Lower leg skin (tissue), 4 donors: ENCODE results near the gene PTGFRN. TPM values are rescaled to one million over a fixed set of nuclear protein-coding genes. Genes with fewer than 3 reads are reported as not detected.

ENCODE experiments used
- DNase-seq, 2 donors: peaks; one replicate each; pipeline ENCODE4 v3.0.0-alpha.2; 2019; ENCODE audit warnings: low spot score in 2 of 2
- H3K4me3 ChIP-seq: fragments of 200-600 bp; sonication (generic); 2 replicates; pipeline ENCODE4 v1.5.1; 2017; ENCODE audit warnings: mild to moderate bottlenecking, low read depth; ENCODE audit not compliant: poor library complexity, severe bottlenecking
- CTCF ChIP-seq, 3 donors: fragments of 450-650 bp; IDR thresholded peaks; one replicate each; pipeline ENCODE4 v1.5.1; 2016; ENCODE audit warnings: antibody characterized with exemption in 3 of 3, mild to moderate bottlenecking in 3 of 3, moderate library complexity in 2 of 3
- POLR2A ChIP-seq, 2 donors: fragments of 450-650 bp; IDR thresholded peaks; one replicate each; pipeline ENCODE4 v1.6.1; 2016 to 2017; ENCODE audit warnings: antibody characterized with exemption in 2 of 2, mild to moderate bottlenecking in 1 of 2, moderate library complexity in 1 of 2
- WGBS, 2 donors: methylation state at CpG; one replicate each; pipeline ENCODE4 v1.1.5; 2018; 5-methylcytosine and 5-hydroxymethylcytosine counted together
- intact Hi-C: fragments of 100-400 bp; cut with DNase I; formaldehyde crosslinking; loops from one replicate; pipeline ENCODE4 v1.15.0; 2023; ENCODE audit warnings: low total_unique reads
- total RNA-seq, 4 donors: library from RNA; depleted of rRNA; stranded (reverse); fragments of >200 nt; gene quantifications; one replicate each; pipeline ENCODE4 v1.1.0, GENCODE V29; 2016

PTGFRN gene
- total RNA-seq, 4 donors from 2014 or later = 58.0 to 92.4 (median 84.5) TPM

- WGBS, 2 donors = 88 to 92% methylated on average over 1 of the region's 1 CpG
- intact Hi-C loops = no loop called here
- TF ChIP-seq POLR2A (IDR thresholded peaks at IDR 0.05) = no peak
- TF ChIP-seq CTCF (IDR thresholded peaks at IDR 0.05) = no peak
These were observed 82.2 kb downstream of the PTGFRN start for GRCh38 chr1:116991918-116992317.

GRCh38 chr1:116993286-116993685 lies 83.6 kb downstream of the PTGFRN start:
- TF ChIP-seq CTCF (IDR thresholded peaks at IDR 0.05) (no peak), POLR2A (IDR thresholded peaks at IDR 0.05) (no peak)
- no peak for DNase-seq
- intact Hi-C loops = no loop called here
- H3K4me3 ChIP-seq = no peak overlapping the region
- WGBS, 2 donors = 95 to 97% methylated on average over 7 of the region's 7 CpGs

More at GRCh38 chr1:116991918-116992317, 82.2 kb downstream of the PTGFRN start:
- no peak for DNase-seq
- no peak overlapping the region for H3K4me3 ChIP-seq

GRCh38 chr1:116994411-116994810 lies 84.7 kb downstream of the PTGFRN start:
- WGBS, 2 donors = 77% methylated on average over 2 of the region's 2 CpGs
- H3K4me3 ChIP-seq = no peak overlapping the region
- TF ChIP-seq POLR2A (IDR thresholded peaks at IDR 0.05) = no peak
- no peak for TF ChIP-seq CTCF (IDR thresholded peaks at IDR 0.05)
- intact Hi-C loops = no loop called here
- DNase-seq = no peak

GRCh38 chr1:116997066-116997465 lies 87.3 kb downstream of the PTGFRN start:
- WGBS, 2 donors = 89 to 90% methylated on average over 1 of the region's 1 CpG
- TF ChIP-seq POLR2A (IDR thresholded peaks at IDR 0.05) = no peak
- TF ChIP-seq CTCF (IDR thresholded peaks at IDR 0.05) = no peak
- intact Hi-C loops = no loop called here
- H3K4me3 ChIP-seq = no peak overlapping the region
- DNase-seq = no peak

GRCh38 chr1:116997636-116998035 lies 87.9 kb downstream of the PTGFRN start:
- H3K4me3 ChIP-seq = no peak overlapping the region
- DNase-seq = no peak
- TF ChIP-seq POLR2A (IDR thresholded peaks at IDR 0.05) (no peak), CTCF (IDR thresholded peaks at IDR 0.05) (no peak)
- intact Hi-C loops = no loop called here

GRCh38 chr1:116999596-116999995 lies 89.9 kb downstream of the PTGFRN start:
- DNase-seq = no peak
- intact Hi-C loops = no loop called here
- H3K4me3 ChIP-seq = no peak overlapping the region
- TF ChIP-seq POLR2A (IDR thresholded peaks at IDR 0.05) (no peak), CTCF (IDR thresholded peaks at IDR 0.05) (no peak)
- WGBS, 2 donors = 64 to 70% methylated on average over 3 of the region's 3 CpGs
